ENCODE data around the gene WNT9A. TPM values are rescaled to one million over a fixed set of nuclear protein-coding genes. Genes with fewer than 3 reads are reported as not detected.

Gene WNT9A
- total and polyA plus RNA-seq, 9 of the 15 experiments (the other 6 are each of a cell fraction or from before 2014, with no cell fraction given), result 0.04 to 0.17 (median 0.10) TPM; not detected in 4

- CTCF ChIA-PET (ENCODE audit: low intra/inter-chr PET ratio), result no interaction called here
- in situ Hi-C loops (cut with MboI), result no loop called here
These were observed 40.2 kb downstream of the WNT9A start for GRCh38 chr1:227907439-227908015.

More at GRCh38 chr1:227907439-227908015, 40.2 kb downstream of the WNT9A start:
- Histone ChIP-seq H3K4me3 (no peak overlapping the region), H3K27ac (ENCODE audit: extremely low read depth, low read depth, low read length) (no peak overlapping the region), H3K79me2 (ENCODE audit: control insufficient read depth, insufficient read depth, low read length) (no peaks in the 10 kb centered on the region), H4K20me1 (replicated peaks; ENCODE audit: control insufficient read depth, insufficient read depth, low read length) (no peaks in the 10 kb centered on the region; the same call in none of the 2 replicates), H3K36me3 (ENCODE audit: control insufficient read depth, insufficient read depth, low read length) (no peaks in the 10 kb centered on the region), H3K9me1 (ENCODE audit: control insufficient read depth, insufficient read depth, low read length) (no peaks in the 10 kb centered on the region), H3K4me2 (ENCODE audit: insufficient read depth, low read length) (no peak overlapping the region), H3K9ac (ENCODE audit: insufficient read depth in 1 of 2, low read depth in 2 of 2, low read length in 2 of 2) (no peak overlapping the region), H3K27me3 (ENCODE audit: control insufficient read depth in 2 of 2, insufficient read depth in 2 of 2, low read length in 2 of 2) (peaks cover 6 to 41% of the 10 kb centered on the region in 2 experiments; a peak in 4 of 5 replicates), H2AFZ (ENCODE audit: low read depth, low read length) (no peak overlapping the region), H3K4me1 (replicated peaks in 1 of 2; ENCODE audit: control insufficient read depth in 2 of 2, insufficient read depth in 2 of 2, low read length in 2 of 2) (peaks cover 0 to 35% of the 10 kb centered on the region in 2 experiments; a peak in 2 of 5 replicates), H3K9me3 (replicated peaks; ENCODE audit: control insufficient read depth, insufficient read depth, low read depth, low read length) (no peaks in the 10 kb centered on the region)
- TF ChIP-seq, protein P1, sequence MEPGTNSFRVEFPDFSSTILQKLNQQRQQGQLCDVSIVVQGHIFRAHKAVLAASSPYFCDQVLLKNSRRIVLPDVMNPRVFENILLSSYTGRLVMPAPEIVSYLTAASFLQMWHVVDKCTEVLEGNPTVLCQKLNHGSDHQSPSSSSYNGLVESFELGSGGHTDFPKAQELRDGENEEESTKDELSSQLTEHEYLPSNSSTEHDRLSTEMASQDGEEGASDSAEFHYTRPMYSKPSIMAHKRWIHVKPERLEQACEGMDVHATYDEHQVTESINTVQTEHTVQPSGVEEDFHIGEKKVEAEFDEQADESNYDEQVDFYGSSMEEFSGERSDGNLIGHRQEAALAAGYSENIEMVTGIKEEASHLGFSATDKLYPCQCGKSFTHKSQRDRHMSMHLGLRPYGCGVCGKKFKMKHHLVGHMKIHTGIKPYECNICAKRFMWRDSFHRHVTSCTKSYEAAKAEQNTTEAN (CRISPR knock-in tag; IDR thresholded peaks at IDR 0.05), result no peak
- no peak for TF ChIP-seq TCF7 (IDR thresholded peaks at IDR 0.05; ENCODE audit: borderline replicate concordance)
- no peak for TF ChIP-seq ELF4 (CRISPR knock-in tag; IDR thresholded peaks at IDR 0.05)
- no peak for TF ChIP-seq FOXM1 (IDR thresholded peaks at IDR 0.05; ENCODE audit: low read depth)
- TF ChIP-seq FOXM1 (CRISPR knock-in tag; IDR thresholded peaks at IDR 0.05; ENCODE audit: low read depth), result no peak
- no peak for TF ChIP-seq ZNF212 (CRISPR knock-in tag; IDR thresholded peaks at IDR 0.05)
- no peak for TF ChIP-seq MTA1 (IDR thresholded peaks at IDR 0.05; ENCODE audit: borderline replicate concordance)
- TF ChIP-seq CTBP1 (IDR thresholded peaks at IDR 0.05; ENCODE audit: borderline replicate concordance), result 0 out of 2 replicates have a peak, but pooled peaks have one; percentile 5
- TF ChIP-seq ZZZ3 (IDR thresholded peaks at IDR 0.05), result no peak
- no peak for ATAC-seq
- FAIRE-seq, result no peak
- intact Hi-C loops (cut with micrococcal nuclease), result no loop called here
- 1% methylated on average over 13 of the region's 13 CpGs for WGBS (ENCODE audit: insufficient coverage, low coverage, missing lambda C conversion rate)
- no peak for DNase-seq (ENCODE audit: extremely low read depth in 1 of 4, low spot score in 3 of 4)
- POLR2A ChIA-PET, result interaction anchor here (0.6 to 1.1 kb wide), 3 partner anchors 38 to 109 kb away, joined by 3 read pairs; no protein-coding TSS in a partner anchor
- no TSS peak for BruUV-seq (replicated peaks)
